ENCODE measurements around the gene STAT6. TPM values are rescaled to one million over a fixed set of nuclear protein-coding genes. Genes with fewer than 3 reads are reported as not detected.

Gene STAT6
- 43.4 to 49.5 TPM (median 44.1 TPM) in 5 replicates for total RNA-seq (2022; extraction: Qiagen RNA extraction)

GRCh38 chr12:57111031-57111734, at the start of gene STAT6:
STAT6 (minus strand) TSS chr12:57111362; CDS start chr12:57108278, 3,084 bp downstream.

GRCh38 chr12:57146961-57147944, 36.1 kb upstream of the STAT6 start, which contains the start of gene LRP1-AS:
LRP1-AS (minus strand) TSS chr12:57147619.

GRCh38 chr12:57127726-57128518, 16.8 kb upstream of the STAT6 start, which contains the start of gene LRP1:
LRP1 (plus strand) TSS chr12:57128483; CDS start chr12:57128965, 482 bp downstream.

GRCh38 chr12:57088354-57089270, 22.6 kb downstream of the STAT6 start, which contains the start of gene NAB2:
NAB2 (plus strand) TSS chr12:57089114; CDS start chr12:57089272, 158 bp downstream.

GRCh38 chr12:57078519-57079404, 32.4 kb downstream of the STAT6 start, which contains the start of gene NEMP1:
NEMP1 (minus strand) TSS chr12:57078791; CDS start chr12:57078745, 46 bp downstream.

GRCh38 chr12:57049890-57050289, 61.3 kb downstream of the STAT6 start, which contains the start of gene MYO1A:
MYO1A (minus strand) TSS chr12:57050129; CDS start chr12:57048323, 1,806 bp downstream.

Other genes with a start within 250 kb of the STAT6 start
- 0.03 to 0.08 TPM (median 0.05 TPM) in 4 of 5 replicates, not detected in the other for gene SDR9C7, start 177.0 kb downstream of the STAT6 start, total RNA-seq (2022; extraction: Qiagen RNA extraction)
- 0.10 to 0.39 TPM (median 0.23 TPM) in 5 replicates for gene RDH16, start 153.8 kb downstream of the STAT6 start, total RNA-seq (2022; extraction: Qiagen RNA extraction)
- 4.3 to 5.6 TPM (median 5.2 TPM) in 5 replicates for gene ZBTB39, start 104.8 kb downstream of the STAT6 start, total RNA-seq (2022; extraction: Qiagen RNA extraction)
- gene TAC3, start 94.8 kb downstream of the STAT6 start, total RNA-seq (2022; extraction: Qiagen RNA extraction) = 0.16 to 0.26 TPM (median 0.21 TPM) in 3 of 5 replicates, not detected in the others
- gene MYO1A, start 61.2 kb downstream of the STAT6 start, total RNA-seq (2022; extraction: Qiagen RNA extraction) = 0.10 to 0.34 TPM (median 0.29 TPM) in 5 replicates
- 14.0 to 16.5 TPM (median 14.8 TPM) in 5 replicates for gene NEMP1, start 32.6 kb downstream of the STAT6 start, total RNA-seq (2022; extraction: Qiagen RNA extraction)
- gene NAB2, start 22.2 kb downstream of the STAT6 start, total RNA-seq (2022; extraction: Qiagen RNA extraction) = 13.4 to 17.3 TPM (median 15.7 TPM) in 5 replicates
- 13.3 to 15.9 TPM (median 14.0 TPM) in 5 replicates for gene LRP1, start 17.1 kb upstream of the STAT6 start, total RNA-seq (2022; extraction: Qiagen RNA extraction)
- gene LRP1-AS, start 36.3 kb upstream of the STAT6 start, total RNA-seq (2022; extraction: Qiagen RNA extraction) = not detected in 5 replicates
- 3.8 to 5.8 TPM (median 5.6 TPM) in 5 replicates for gene NXPH4, start 105.4 kb upstream of the STAT6 start, total RNA-seq (2022; extraction: Qiagen RNA extraction)
- 118 to 144 TPM (median 127 TPM) in 5 replicates for gene SHMT2, start 118.3 kb upstream of the STAT6 start, total RNA-seq (2022; extraction: Qiagen RNA extraction)
- 0.22 to 0.56 TPM (median 0.42 TPM) in 5 replicates for gene STAC3, start 139.8 kb upstream of the STAT6 start, total RNA-seq (2022; extraction: Qiagen RNA extraction)